ENCODE data around the gene KRTAP20-1.

Gene KRTAP20-1

GRCh38 chr21:30642564-30642963 is 26.3 kb downstream of the KRTAP20-1 start, which contains the start of gene KRTAP20-3:
Gene KRTAP20-3, plus strand, starts transcription at chr21:30642864.
- no peak within 1 kb of the TSS for H3K27ac ChIP-seq (ENCODE audit: low read depth, low read length)
- no peaks in the 10 kb centered on the region for H3K4me1 ChIP-seq (ENCODE audit: control insufficient read depth, insufficient read depth, low read length)
- H3K9me3 ChIP-seq (ENCODE audit: control insufficient read depth, insufficient read depth, low read depth, low read length): no peaks in the 10 kb centered on the region; the same call in 1 of the 2 replicates
- no peaks in the 10 kb centered on the region for H3K36me3 ChIP-seq (ENCODE audit: control insufficient read depth, insufficient read depth, low read length)
- no peak within 1 kb of the TSS for H3K9ac ChIP-seq (ENCODE audit: low read length)
- no peaks in the 10 kb centered on the region for H3K27me3 ChIP-seq (ENCODE audit: control insufficient read depth, insufficient read depth, low read length)
- H3K4me3 ChIP-seq (ENCODE audit: low read depth, low read length): no peak within 1 kb of the TSS

GRCh38 chr21:30646904-30647414 is 30.7 kb downstream of the KRTAP20-1 start:
- Histone ChIP-seq H3K36me3 (ENCODE audit: control insufficient read depth, insufficient read depth, low read length) (no peaks in the 10 kb centered on the region), H3K9ac (ENCODE audit: low read length) (no peak overlapping the region), H3K4me1 (ENCODE audit: control insufficient read depth, insufficient read depth, low read length) (no peaks in the 10 kb centered on the region), H3K9me3 (ENCODE audit: control insufficient read depth, insufficient read depth, low read depth, low read length) (no peaks in the 10 kb centered on the region), H3K27me3 (ENCODE audit: control insufficient read depth, insufficient read depth, low read length) (no peaks in the 10 kb centered on the region; the same call in 1 of the 2 replicates), H3K27ac (ENCODE audit: low read depth, low read length) (no peak overlapping the region), H3K4me3 (ENCODE audit: low read depth, low read length) (no peak overlapping the region)

- H3K4me3 ChIP-seq (ENCODE audit: low read depth, low read length): no peak overlapping the region
- no peaks in the 10 kb centered on the region for H3K4me1 ChIP-seq (ENCODE audit: control insufficient read depth, insufficient read depth, low read length)
- H3K27me3 ChIP-seq (ENCODE audit: control insufficient read depth, insufficient read depth, low read length): no peaks in the 10 kb centered on the region; the same call in 1 of the 2 replicates
- H3K9me3 ChIP-seq (ENCODE audit: control insufficient read depth, insufficient read depth, low read depth, low read length): no peaks in the 10 kb centered on the region
- no peaks in the 10 kb centered on the region for H3K36me3 ChIP-seq (ENCODE audit: control insufficient read depth, insufficient read depth, low read length)
- no peak overlapping the region for H3K9ac ChIP-seq (ENCODE audit: low read length)
- no peak overlapping the region for H3K27ac ChIP-seq (ENCODE audit: low read depth, low read length)
These were observed 36.7 kb downstream of the KRTAP20-1 start for GRCh38 chr21:30652891-30653290.

Data from HUES6 (cell line).